HG02610 (cell line): ENCODE measurements around the gene POLK.
"Not testable (repeated sequence)": the region's sequence is repeated elsewhere in the genome, so short reads cannot be mapped to it uniquely, and the experiment has no call there.

Experiments
- ATAC-seq: cut with Tn5 transposase; IDR thresholded peaks from one replicate; pipeline ENCODE4 v1.9.1; 2021; ENCODE audit warnings: mild to moderate bottlenecking, moderate library complexity; ENCODE audit not compliant: unreplicated experiment

The POLK gene

GRCh38 chr5:75603821-75604220, 92.1 kb downstream of the POLK start:
- ATAC-seq, result no peak

DNA sequence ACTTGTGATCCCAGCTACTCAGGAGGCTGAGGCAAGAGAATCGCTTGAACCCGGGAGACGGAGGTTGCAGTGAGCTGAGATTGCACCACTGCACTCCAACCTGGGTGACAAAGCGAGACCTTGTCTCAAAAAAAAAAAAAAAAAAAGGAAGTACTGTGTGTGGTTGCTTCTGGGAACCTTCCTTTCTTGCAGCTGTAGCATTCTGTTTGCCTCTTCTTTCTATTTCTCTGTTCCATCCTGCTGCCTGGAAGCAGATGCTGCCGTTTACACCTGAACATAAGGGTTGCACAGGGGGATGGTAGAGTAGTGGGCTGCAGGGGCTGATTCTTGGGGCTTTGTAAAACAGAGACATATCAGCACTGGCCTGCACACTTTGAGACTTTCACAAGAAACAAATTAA, 95.7 kb downstream of the POLK start:
- ATAC-seq, result not testable (repeated sequence)

DNA sequence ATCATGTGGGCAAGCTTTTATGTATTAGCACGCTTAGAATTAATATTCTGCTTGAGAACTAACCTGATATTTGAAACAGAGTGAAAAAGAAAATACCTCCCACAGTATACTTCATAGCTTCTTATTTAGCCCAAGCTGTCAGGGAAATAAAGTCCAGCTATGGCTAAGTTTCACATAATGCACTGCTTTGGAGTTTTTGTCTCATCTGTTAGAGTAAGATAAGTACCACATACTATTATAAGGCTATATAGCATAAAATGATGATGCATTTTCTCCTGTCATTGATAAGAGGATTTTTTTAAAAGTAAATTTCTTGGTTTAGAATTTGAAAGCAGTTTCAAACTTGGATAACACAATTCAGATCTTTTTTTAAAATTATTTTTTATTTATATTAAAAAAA, 97.2 kb downstream of the POLK start:
- no peak for ATAC-seq

DNA sequence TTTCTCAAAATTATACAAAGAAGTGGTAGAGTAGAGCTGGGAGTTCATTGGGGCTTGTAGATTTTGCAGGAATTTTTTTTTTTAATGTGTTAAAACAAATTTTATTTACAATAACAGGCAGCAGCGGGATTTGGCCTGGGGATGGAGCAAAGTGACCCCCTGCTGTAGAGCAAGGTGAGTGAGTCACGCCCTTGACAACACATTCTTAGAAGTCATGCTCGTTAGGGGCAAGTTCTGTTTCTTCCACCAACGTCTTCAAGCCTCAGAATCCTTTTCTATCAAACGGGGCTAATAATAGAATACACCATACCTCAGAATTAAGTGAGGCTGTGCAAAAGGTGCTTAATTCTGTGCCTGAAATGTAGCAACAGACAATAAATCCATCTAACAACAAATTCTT, 98.5 kb downstream of the POLK start:
- ATAC-seq, result no peak

- ATAC-seq, result not testable (repeated sequence)
These were observed 99.2 kb downstream of the POLK start for GRCh38 chr5:75610859-75611310.

DNA sequence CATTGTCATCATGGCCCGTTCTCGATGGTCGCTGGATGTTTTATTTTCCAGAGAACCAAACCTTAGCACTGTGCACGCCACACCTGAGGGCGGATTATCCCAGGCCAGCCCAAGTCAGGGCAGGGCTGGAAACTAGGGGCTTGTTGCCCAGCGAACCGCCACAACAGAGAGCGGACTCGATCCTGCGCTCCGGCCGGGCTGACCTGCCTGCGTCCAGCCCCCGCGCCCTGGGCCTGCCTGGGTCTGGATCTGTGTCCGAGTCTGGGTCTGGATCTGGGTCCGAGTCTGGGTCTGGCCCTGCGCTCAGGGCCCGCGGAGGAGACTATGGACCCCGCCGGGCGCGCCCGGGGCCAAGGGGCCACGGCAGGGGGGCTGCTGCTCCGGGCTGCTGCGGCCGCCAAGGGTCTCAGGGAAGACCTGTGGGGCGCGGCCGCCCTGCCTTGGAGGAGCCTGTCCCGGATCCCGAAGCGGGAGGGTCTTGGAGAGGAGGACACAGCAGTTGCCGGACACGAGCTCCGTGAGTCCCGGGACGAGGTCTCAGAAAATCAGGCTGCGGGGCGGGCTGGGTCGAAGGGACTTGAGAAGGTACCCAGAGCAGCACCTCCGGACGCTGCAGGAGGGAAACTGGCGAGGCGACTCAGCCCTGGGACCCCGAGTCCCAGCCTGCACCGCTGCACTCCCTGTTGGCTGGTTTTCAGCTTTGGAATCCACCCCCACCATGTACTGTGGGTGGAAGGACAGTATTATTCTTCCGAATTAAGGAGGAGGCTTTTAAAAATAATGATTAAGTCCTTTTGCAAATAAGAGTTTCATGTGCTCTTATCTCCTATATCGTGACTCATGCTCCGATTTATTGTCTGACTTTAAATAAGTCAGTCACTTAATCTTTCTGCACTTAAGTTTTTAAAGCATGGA, 99.9 kb downstream of the POLK start, which contains the start of gene ANKDD1B:
Gene ANKDD1B, plus strand, starts transcription at position 143 of the 915 bp plus-strand sequence. Its CDS starts 182 bp downstream, at position 325.
- ATAC-seq, result no peak

- no peak for ATAC-seq
These were observed 100.5 kb downstream of the POLK start for GRCh38 chr5:75612226-75612569.

DNA sequence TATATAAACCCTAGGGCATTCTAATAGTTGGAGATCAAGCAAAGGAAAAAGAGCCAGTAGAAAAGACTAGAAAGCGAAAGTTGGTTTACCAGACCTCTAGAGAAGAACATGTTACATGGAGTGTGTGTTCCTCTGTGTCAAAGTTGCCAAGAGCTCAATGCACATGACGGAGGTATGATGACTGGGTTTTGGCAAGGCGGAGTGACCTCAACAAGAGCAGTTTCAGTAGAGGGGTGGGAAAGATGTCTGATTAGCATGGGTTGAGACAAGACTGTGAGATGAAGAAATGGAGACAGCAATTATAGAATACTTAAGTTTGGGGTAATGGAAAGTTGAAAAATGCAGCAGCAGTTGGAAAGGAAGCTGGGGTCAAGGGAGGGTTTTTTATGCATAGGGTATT, 101.2 kb downstream of the POLK start:
- no peak for ATAC-seq

DNA sequence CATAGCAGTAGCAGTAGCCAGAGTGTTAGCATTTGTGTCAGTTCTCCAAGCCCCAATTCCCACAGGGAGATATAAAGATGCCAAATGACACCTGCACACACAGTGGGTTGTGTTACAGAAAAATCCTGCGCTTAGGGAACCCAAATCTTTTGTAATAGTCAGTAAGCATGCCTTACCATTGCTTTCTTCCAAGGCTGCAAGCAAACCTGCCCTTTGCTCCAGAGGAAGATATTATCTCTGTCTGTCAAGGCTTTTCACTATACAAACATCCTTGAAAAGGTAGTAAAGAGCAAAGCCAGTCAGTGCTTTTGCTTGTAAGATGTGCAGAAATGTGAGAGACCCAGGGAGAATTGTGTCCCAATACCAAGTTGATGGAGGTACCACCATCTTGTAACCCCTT, 102.5 kb downstream of the POLK start:
- ATAC-seq, result no peak

GRCh38 chr5:75616371-75616881, 104.7 kb downstream of the POLK start:
- ATAC-seq, result no peak

- no peak for ATAC-seq
These were observed 105.4 kb downstream of the POLK start for GRCh38 chr5:75616971-75617621.

GRCh38 chr5:75617736-75618352, 106.2 kb downstream of the POLK start:
- no peak for ATAC-seq

DNA sequence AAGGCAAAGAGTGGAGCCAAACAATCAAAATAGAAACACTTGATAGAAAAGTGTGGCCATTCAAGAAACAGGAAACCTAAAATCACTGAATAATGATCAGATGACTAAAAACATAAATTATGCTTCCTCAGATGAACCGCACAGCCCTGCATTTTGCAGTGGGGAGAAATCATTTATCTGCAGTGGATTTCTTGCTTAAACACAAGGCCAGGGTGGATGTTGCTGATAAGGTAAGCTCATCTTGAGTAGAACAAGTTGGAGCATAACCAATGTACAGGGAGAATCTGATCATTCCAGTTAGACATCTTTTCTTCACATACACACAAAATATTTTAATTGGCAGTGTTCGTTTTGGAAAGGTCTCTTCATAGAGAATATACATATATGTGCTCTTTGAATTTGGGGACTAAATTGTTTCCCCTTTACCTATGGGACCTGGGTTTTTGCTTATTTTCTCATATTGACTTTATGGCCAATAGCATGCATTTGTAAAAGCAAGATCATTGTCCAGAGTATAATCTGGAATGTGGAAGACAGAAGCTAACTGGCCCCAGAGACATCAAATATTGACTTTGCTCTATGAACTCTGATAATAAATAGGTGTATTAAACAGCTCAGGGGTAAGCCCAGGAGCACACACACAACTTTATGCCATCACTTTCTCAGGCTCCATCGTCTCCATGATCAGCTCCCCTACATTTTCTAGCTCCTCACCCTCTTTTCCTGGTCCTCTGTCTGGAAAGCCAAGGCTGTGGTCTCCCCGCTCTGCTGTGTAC, 108.7 kb downstream of the POLK start:
- no peak for ATAC-seq

DNA sequence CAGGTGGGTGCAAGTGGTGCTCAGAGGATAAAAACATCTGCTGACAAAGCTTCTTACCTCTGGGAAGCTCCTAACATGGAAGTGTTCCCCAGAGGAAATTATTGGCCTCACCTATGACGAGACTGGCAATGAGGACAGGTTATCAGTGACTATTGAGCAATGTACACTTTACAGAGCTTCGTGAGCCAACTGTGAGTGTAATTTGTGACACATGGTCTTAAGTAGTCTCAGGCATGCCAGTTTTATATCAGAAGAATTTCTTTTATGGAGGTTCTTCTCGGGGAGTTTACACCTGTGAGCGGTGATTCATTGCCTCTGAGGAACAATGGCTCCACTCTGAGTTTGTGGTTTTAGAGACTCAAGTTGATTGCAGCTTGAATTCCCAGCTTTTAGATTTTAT, 110.9 kb downstream of the POLK start:
- ATAC-seq, result no peak

DNA sequence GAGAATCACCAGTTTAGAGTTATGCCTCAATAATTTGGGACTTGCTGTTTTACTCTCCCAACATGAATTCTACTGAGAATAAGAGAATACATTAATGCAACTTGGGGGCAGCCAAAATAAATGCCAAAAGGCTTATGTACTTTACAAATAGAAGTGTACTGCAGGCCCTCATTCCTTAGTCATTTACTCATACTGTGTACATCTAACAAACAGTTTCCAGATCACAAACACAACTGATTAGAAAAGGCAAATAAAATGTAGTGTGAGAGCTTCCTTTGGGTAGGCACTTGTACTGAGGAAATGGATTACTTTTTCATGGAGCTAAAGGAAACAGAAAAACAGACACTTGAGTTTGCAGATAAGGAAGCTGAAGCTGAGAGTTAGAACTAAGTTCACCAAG, 112.2 kb downstream of the POLK start:
- no peak for ATAC-seq

- no peak for ATAC-seq
These were observed 115.3 kb downstream of the POLK start for GRCh38 chr5:75626959-75627358.

DNA sequence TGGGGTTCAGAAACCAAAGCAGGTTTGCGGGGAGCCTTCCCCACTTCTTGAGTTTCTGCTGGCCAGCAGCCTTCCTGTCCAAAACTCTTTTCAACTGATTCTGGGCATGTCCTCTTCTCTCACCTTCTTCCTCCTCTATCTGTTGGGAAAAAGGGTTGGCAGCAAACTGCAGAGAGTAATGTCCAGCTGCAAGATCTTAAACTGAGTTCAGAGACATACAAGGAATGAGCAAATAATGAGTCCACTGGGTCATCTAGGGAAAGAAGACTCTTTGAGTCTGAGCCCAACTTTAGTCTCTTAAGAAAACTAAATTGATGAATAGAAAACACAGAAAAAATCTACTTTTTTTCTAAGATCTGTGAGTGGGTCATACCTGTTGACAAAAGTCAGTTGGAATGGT, 116.1 kb downstream of the POLK start:
- ATAC-seq, result no peak

- no peak for ATAC-seq
These were observed 119.2 kb downstream of the POLK start for GRCh38 chr5:75630875-75631274.

DNA sequence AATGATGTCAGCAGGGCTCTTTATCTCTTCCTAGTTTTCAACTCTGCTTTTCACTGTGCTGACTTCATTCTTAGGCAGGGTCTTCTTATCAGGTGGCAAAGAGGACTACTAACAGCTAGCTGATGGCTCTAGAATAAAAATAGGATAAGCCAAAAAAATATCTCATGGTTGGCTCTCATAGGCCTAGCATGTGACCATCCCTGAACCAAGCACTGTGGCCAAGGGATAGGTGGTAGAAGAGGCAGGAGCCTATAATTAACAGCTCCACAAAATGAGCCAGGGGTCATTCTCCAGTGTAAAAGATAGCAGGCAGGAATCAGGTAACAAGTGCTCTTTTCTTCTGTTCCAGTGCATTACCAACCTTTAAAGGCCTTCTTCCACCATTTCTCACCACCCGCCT, 120.6 kb downstream of the POLK start:
- ATAC-seq, result no peak

DNA sequence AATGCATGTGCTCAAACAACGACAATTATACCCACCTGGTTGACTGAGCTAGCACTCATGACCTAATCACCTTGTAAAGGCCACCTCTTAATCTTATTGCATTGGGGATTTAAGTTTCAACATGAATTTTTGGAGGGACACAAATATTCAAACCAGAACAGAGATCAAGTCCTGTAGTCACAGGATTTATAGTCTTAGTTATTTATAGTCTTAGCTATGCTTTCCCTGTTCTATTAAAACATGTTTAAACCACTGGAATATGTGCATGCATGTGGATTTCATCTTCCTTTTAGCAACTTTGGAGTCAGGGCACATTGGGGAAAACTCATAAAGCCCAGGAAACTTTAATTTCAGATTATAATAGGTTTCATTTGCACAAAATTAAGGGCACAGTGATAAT, 126.3 kb downstream of the POLK start:
- no peak for ATAC-seq
